Fibroblast of upper back skin (primary cell): ENCODE measurements around the gene VPS52.
A peak's percentile ranks its signal among the peaks of the same experiment; 100 is the strongest.
"Not testable (repeated sequence)": the region's sequence is repeated elsewhere in the genome, so short reads cannot be mapped to it uniquely, and the experiment has no call there.

Source experiments
- DNase-seq: peaks from one replicate; pipeline ENCODE4 v3.0.0-alpha.2; 2013

VPS52 gene

DNA sequence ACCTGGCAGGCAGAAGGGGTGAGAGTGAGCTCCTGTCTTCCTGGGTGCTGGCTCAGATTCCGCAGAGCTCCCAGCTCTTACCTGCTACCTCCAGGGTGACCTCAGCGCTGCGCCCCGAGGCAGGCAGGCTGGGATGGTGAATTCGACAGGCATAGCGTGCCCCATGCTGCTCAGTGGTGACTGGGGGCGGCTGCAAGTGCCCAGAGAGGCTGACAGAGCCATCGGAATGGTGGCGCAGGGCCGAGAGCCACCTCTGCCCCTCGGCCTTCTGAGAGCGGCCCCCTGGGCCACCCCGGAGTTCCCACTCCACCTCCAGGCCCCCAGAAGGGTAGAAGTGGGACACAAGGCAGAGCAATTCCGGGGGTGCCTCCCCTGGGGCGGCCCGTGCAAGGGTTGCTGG lies 32.5 kb upstream of the VPS52 start:
- DNase-seq: no peak

DNA sequence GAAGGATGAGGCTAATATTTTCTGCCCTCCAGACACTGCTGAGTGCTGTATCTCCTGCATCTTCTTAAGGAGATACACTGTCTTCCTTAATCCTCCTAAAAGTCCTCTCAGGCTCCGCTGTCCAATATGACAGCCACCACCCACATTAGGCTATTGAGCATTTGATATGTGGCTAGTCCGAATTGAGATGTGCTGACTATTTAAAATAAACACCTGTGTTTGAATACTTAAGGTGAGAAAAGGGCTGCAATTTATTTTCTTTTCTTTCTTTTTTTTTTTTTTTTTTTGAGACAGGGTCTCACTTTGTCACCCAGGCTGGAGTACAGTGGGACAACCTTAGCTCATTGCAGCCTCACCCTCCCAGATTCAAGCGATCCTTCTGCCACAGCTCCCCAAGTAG lies 30.2 kb upstream of the VPS52 start:
- no peak for DNase-seq

DNA sequence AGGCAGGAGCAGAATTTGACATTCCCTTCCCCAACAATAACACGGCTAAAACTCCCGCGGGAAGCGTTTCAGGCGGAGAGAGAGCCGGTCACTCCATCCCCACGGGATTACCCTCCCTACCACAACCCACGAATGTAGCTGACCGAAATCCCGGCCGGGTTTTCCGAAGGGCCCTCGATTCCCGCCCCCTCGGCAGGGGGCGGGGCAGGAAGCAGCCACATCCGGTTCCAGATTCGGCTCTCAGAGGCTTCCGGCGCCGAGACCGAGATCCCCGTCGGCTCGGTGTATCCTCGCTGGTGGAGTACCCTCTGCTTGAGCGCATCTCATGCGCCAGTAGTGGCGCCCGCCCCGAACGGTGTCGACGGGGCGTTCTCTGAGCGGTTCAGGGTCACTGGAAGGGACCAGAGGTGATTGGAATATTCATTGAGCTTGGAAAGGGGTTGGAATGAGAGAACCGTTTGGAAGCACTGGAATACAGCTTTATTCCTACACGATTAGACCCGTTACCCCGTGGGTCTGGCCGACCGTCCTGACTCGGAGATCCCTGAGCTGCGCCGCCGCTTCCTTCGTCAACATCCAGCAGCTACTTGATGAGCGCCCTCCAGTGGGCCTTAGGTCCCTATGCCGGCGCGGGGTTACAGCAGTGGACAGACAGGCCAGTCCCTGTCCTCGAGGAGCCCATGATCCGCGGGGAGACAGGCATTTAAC lies 27.7 kb upstream of the VPS52 start:
- peak; percentile 91 for DNase-seq

DNA sequence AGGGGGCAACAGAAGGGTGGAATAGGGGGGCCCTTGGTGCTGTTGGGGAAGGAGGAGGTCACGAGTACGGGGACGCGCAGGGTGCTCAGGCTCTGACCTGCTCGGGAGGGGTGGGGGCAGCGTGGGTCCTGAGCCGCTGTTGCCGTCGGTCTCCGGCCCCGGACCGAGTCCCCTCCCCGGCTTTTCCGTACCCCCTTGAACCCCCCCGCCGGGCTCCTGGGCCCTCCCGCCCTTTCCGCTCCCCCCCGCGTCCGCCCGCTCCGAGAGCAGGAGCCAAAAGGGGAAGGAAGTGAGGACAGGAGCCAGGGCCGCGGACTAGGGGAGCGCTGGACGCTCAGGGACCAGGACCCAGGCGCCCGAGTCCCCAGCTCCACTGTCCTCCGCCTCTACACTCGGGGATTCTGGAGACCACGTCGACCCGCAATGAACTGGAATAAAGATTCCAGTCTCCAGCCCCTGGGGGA lies 27.1 kb upstream of the VPS52 start, which contains the start of gene RGL2:
RGL2 (minus strand) TSS at position 170 of the 464 bp plus-strand sequence. CDS start 332 bp downstream, outside the sequence.
- peak; percentile 57 for DNase-seq

DNA sequence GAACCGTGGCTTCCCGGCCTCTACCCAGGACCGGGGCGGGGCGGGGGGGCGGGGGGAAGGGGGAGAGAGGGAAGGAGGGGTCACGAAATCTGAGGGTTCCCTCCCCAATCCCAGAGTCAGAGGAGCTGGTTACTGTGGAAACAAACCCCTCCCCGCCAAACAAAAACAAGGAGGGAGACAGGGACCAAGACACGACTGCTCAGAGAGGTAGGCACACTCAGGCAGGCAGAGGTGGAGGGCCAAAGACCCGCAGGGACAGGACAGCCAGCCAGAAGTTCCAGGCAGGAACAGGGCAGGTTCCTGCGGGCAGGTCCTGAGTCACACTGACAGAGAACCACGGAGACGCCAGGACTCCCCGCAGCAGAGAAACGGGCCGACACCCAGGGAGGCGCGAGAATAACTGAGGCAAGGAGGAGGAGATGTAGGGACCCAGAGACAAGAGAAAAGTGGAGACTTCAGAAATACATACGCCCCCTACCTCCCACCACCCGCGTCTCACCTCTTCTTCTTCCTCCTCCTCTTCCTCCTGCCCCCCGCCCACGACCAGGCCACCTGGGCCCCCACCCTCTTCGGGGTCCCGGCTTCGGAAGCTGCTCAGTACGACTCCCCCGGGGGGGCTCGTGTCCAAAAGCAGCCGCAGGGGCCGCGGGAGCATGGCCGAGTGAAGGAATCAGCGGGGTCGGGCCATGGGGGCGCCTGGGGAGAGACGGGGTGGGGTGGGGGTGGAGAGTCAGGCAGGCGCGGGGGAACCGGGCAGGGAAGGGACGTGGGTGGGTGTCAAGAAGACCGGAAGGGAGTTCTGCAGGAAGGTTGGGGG lies 26.5 kb upstream of the VPS52 start:
- peak; percentile 74 for DNase-seq

DNA sequence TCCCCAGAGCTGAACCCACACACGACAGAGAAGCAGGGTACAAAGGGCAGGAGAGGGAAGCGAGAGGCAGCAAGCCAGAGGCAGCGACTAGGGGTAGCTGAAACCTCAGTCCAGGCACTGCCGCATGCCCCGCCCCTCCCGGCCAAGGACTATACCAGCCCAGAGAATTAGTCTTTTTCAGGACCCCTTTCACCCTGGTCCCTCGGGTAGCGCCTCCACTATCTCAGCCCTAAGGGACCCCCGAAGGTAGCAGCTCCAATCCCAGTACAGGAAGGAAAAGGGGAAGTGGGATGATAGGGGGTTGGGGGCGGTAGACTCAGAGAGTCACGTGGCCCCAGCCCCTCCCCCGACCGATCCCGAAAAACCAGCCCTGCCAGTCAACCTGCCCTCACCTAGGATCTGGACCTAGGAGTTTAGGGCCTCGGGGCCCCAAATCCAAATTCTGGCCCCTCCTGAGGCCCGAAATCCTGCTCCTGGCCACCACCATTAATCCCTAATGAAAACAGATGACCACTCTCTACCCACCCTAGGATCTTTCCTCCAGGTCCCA lies 25.8 kb upstream of the VPS52 start:
- no peak for DNase-seq

GRCh38 chr6:33296797-33297405 lies 25.2 kb upstream of the VPS52 start:
- DNase-seq: no peak

DNA sequence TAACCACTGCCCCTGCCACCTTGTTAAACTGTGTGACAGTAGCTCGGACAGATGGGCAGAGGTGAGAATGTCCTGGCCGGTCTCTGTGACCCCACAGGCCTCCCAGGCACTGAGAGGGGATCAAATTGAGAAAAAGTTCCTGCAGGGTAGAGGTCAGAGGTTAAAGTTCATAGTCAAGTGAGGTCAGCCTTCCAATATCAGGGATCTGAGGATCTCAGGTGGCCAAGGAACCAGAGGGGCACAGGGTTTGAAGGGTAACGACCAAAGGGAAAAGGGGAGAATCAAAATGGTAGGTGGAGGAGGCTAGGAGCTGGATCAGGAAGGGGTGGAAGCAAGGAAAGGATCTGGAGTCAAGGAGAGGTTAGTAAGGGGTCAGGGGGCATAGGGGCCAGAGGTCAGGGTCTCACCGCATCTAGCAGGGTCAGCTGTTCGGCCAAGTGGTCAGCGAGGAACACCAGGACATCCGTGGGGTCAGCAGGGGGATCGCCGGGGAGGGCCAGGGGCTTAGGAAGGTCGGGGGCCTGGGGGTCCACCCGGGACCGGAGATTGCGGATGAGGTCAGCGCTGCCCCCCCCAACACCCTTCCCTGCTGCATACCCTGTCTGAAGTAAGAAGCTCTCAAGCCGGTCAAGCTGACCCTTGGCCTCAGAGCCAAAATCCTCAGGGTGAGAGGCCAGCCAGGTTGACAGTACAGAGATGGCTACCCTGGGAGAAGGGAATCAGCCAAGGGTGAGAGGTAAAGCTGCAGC lies 24.1 kb upstream of the VPS52 start:
- no peak for DNase-seq

DNA sequence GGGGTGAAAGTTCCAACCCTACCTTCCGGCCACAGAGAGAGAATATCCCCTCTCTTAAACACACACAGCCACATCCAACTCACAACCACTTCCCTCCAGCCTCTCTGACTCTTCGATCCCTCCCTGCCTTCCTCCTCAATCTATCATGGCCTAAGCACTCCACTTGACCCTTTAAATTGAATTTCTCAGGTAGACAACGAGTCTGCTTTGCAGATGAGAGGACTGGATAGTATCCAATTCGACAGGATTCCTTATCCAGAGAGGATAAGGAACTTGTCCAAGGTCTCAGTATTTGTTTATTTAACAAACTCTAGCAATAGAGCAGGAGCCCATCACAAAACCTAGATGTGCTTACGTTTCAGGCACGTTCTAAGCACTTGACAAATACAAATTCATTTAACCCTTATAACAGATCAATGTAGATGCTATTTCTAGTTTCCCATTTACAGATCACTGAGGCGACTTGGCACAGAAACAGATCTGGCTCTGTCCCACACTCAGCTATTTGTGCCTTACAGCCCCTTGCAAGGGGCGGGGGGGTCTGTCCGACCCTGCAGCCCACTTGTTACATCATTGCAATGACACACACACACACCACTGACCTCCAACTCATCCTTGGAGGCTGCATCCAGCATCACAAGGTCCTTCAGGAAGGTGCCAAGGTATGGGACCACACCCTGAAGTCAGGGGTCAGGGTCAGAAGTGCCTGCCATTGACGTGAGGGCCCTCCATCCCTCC lies 22.6 kb upstream of the VPS52 start:
- DNase-seq: no peak

DNA sequence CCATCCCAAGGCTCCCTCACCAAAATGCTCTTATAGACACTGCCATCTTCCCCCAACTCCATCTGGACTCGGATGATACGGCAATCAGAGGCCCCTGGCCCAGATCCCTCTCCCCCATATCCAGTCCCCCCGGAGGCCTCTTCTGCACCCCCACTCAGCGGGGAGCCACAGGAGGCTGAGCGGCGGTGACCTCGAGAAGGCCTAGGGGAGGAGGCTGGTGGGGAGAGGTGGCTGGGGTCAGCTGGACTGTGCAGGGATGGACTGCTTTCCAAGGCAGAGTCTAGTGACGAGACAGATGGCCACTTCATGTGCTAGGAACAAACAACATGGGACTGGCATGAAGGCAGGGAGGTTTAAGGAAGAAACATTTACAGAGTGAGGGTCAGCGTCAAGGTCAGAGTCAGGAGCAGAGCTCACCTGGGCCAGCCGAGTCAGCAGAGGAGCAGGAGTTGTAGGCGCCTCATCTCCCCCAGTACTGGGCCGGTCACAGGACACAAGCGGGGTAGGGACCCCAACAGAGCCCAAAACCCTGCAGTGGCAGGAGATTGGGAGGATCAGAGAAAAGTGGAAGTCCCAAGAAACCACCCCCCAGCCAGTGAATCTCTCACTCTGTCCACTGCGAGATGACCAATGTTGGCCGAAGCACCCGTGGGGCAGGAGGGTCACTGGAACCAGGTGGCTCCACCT lies 21.5 kb upstream of the VPS52 start:
- no peak for DNase-seq

DNA sequence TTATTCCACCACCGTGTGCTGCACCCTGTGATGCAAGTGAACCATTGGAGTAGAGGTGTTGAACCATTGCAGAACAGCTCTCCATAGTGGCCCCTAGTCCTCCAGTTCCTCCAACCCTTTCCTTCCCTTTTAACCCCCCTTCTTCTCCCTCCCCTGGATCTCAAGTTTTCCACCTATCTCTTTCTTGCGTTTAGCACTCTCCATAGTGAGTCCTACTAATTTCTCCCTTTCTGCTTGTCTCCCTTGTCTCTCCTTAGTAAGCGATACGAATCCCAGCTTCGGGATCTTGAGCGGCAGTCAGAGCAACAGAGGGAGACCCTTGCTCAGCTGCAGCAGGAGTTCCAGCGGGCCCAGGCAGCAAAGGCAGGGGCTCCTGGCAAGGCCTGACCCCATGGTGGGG lies 18.8 kb upstream of the VPS52 start:
- no peak for DNase-seq

GRCh38 chr6:33289784-33290315 lies 18.2 kb upstream of the VPS52 start:
- DNase-seq: no peak

DNA sequence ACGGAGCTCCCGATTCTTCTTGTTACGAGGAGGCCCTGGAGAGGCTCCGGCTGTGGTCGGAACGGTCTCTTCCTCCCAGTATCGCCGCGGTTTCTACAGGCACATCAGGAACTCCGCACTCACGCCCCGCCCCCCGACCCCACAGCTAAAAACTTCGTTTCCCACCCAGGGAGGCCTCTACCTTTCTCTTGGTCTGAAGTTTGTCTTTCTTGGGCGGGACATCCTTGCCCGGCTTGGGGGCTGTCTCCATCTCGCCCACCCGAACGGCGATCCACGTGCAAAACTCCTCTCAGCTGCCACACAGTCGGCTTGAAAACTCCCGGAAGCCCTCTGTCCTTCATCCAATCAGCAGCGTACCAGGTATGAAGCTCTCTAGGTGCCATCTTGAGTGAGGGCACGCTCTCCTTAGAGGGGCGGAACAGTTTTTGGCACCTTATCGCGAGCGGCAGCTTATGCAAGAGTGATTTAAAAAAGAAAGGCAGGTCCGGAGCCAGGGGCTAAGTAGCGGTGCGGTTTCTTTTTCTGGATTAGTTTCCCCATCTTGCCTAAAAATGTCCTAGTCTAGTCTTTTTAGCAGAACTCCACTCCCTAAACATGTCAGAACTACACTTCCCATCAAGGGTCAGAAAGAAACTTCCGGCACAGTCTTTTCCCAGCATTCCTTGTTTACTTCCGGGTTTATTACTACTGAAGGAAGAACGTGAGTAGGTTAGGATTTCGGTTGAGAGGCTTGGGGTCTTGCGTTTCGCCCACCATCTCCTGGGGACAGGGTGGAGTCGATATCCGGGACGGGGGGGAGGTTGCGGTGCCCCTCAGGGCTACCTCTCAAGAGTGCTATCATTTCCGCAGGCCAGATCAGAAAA lies 17.5 kb upstream of the VPS52 start, which contains the start of the genes PFDN6 and WDR46:
PFDN6 (plus strand) TSS at position 681 of the 863 bp plus-strand sequence. CDS start 256 bp downstream, outside the sequence.
WDR46 (minus strand) TSS at position 319 of the 863 bp plus-strand sequence; CDS start at position 250, 69 bp downstream.
- DNase-seq: peak; percentile 89

DNA sequence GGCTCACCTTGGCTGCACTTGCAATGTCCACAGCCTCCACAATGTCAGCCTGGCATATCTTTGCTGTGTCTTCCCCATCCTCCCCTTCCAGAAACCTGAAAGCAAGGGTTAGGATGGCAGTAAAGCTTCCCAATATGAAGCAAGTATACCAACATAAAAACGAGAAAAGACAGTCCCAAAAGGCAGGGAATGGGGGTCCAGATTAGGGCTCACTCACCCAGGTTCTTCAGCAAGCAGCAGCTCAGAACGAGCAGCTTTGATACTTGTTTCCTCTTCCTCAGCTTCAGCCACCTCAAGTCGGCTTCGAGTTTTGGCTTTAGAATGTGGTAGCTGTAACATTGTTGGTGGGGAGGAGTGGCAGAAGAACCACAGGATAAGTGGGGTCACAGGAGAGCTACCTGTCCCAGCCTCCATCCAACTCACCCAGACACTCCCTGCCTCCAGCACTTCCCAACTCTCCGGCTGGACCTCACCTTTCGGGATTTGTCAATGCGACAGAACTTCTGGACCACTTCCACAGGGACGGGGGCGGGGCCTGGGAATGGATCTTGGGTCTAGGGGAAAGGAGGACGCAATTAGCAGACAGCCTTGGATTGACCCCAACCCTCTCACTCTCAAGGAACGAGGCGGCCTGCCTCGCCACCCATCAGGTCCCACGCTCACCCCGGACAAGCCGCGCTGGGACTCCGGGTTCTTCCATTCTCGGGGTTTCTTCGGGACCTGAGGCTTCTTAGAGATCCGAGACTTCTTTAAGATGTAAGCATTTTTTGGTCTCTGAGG lies 16.7 kb upstream of the VPS52 start:
- no peak for DNase-seq

DNA sequence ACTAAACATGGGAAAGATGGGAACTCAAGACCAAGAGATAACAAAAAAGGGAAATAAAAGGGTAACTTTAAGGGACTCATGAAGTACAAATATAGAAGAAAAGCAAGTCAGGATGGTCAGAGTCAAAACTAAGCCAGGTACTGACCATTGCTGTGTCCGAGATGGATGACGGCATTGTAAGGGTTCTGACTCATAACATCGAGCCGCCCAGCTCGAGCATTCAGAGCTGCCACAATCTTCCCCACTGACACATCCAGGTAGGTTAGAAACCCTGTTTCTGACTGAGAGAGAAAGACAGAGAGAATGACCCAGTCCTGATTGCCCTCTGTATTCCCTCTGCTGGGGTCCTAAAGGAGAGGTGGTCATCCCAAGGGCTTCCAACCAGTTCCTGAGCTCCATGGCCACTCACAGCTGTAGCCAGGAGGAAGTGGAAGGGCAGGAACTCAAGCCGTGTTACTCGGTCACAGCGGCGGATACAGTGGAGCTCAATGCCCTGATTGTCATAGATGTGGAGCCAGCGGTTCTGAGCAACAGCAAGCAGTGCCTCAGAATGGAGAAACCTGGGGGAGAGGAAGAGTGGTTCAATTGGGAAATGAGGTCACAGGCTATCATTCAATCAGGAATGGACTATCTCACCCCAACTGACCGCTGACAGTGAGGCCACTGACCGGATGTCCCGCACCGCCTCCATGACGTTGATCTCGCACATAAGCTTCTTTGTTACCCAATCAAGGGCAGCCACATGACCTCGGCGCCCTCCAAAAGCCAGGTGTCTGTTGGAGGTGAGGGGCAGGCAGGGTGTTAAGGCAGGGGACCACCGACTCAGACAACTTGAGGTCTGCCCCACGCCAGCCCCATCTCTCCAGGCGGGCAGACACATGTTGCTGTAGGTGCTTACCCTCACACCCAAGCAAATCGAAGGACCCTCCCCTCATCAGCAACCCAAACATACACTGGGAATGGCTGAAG lies 15.6 kb upstream of the VPS52 start:
- no peak for DNase-seq

DNA sequence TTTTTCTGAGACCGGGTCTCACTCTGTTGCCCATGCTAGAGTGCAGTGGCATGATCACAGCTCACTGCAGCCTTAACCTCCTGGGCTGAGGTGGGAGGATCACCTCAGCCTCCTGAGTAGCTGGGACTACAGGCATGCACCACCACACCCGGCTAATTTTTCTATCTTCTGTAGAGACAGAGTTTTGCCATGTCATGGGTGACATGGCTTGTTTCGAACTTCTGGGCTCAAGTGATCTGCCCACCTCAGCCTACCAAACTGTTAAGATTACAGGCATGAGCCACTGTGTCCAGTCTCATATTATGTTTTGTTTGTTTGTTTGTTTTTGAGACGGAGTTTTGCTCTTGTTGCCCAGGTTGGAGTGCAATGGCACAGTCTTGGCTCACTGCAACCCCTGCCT lies 13.5 kb upstream of the VPS52 start:
- not testable (repeated sequence) for DNase-seq

DNA sequence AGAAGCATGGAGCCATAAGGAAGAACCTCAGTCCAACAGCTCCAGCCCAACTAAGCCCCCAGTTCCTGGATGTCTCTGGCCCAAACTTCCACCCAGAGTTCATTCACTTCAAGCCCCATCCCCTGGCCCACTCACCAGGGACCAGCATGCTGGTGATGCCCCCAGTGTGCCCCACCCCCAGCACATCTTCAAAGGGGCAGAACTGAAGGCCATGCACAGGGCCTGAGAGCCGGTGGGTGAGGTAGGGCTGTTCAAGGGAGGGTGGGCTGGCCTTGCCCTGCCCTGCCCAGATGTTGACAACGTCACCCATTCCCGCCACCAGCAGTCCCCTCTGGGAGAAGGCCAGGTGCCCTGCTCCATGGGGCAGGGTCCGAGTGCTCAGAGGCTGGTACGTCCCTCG lies 8.9 kb upstream of the VPS52 start:
- DNase-seq: no peak
